NCI-H2227 treated with DMSO at 0.1 percent for 48 hours (cell line): Measurements from ENCODE around the gene MICU2.
A peak's percentile ranks its signal among the peaks of the same experiment; 100 is the strongest.

Source experiments
- DNase-seq: peaks from one replicate; lab custom pipeline; 2025; lab: John Stamatoyannopoulos, UW

MICU2 gene

GRCh38 chr13:21603531-21604448, at the start of gene MICU2:
MICU2 (minus strand) TSS chr13:21604170; CDS start chr13:21604148, 22 bp downstream.
- peak; percentile 89 for DNase-seq

- no peak for DNase-seq
Observed at GRCh38 chr13:21641629-21642028, 37.7 kb upstream of the MICU2 start.

GRCh38 chr13:21639561-21639960, 35.6 kb upstream of the MICU2 start:
- DNase-seq, result no peak

- DNase-seq, result no peak
Observed at GRCh38 chr13:21638319-21639282, 34.6 kb upstream of the MICU2 start.

GRCh38 chr13:21637296-21637695, 33.3 kb upstream of the MICU2 start:
- no peak for DNase-seq

GRCh38 chr13:21636656-21637055, 32.7 kb upstream of the MICU2 start:
- DNase-seq, result no peak

- DNase-seq, result no peak
Observed at GRCh38 chr13:21632196-21632595, 28.2 kb upstream of the MICU2 start.

- no peak for DNase-seq
Observed at GRCh38 chr13:21625366-21625765, 21.4 kb upstream of the MICU2 start.

GRCh38 chr13:21620861-21621260, 16.9 kb upstream of the MICU2 start:
- DNase-seq, result no peak

- DNase-seq, result no peak
Observed at GRCh38 chr13:21619633-21620220, 15.8 kb upstream of the MICU2 start.

GRCh38 chr13:21616880-21617279, 12.9 kb upstream of the MICU2 start:
- no peak for DNase-seq

- DNase-seq, result no peak
Observed at GRCh38 chr13:21616205-21616866, 12.4 kb upstream of the MICU2 start.

GRCh38 chr13:21615427-21615826, 11.5 kb upstream of the MICU2 start:
- DNase-seq, result no peak

- no peak for DNase-seq
Observed at GRCh38 chr13:21613791-21614190, 9.8 kb upstream of the MICU2 start.

- DNase-seq, result no peak
Observed at GRCh38 chr13:21611385-21611784, 7.4 kb upstream of the MICU2 start.

- DNase-seq, result no peak
Observed at GRCh38 chr13:21610687-21611086, 6.7 kb upstream of the MICU2 start.

GRCh38 chr13:21608961-21609360, 5.0 kb upstream of the MICU2 start:
- DNase-seq, result no peak

GRCh38 chr13:21606796-21607195, 2.8 kb upstream of the MICU2 start:
- no peak for DNase-seq

GRCh38 chr13:21606251-21606650, 2.3 kb upstream of the MICU2 start:
- DNase-seq, result no peak

GRCh38 chr13:21596722-21597121, 7.2 kb downstream of the MICU2 start:
- DNase-seq, result no peak

GRCh38 chr13:21595546-21595822, 8.5 kb downstream of the MICU2 start:
- no peak for DNase-seq
